HG03354 (cell line): ENCODE results near the gene NCS1.

Experiments used
- ATAC-seq: cut with Tn5 transposase; IDR thresholded peaks from one replicate; pipeline ENCODE4 v1.9.1; 2021; ENCODE audit warnings: mild to moderate bottlenecking; ENCODE audit not compliant: unreplicated experiment, poor library complexity, severe bottlenecking

NCS1 gene

GRCh38 chr9:130191749-130192120 is 19.5 kb downstream of the NCS1 start:
- ATAC-seq = no peak

GRCh38 chr9:130192382-130192999 is 20.3 kb downstream of the NCS1 start:
- no peak for ATAC-seq

DNA sequence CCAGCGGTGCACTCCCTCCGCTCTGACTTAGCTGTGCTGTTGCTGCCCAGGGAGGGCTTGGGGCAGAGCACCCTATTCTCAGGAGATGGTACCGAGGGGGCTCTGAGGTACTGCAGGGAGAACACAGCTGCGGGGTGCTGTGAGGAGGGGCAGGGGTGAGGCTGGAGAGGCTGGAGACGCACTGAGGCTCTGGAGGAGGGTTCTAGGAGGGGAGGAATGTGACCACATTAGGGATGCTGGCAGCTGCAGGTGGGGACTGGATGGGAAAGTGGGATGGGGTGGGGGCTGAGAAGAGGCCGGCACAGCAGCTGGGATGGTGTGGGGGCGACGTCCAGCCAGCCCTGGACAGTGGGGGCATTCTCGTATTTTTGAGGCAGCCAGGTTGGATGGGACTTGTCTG is 20.9 kb downstream of the NCS1 start:
- ATAC-seq = no peak

DNA sequence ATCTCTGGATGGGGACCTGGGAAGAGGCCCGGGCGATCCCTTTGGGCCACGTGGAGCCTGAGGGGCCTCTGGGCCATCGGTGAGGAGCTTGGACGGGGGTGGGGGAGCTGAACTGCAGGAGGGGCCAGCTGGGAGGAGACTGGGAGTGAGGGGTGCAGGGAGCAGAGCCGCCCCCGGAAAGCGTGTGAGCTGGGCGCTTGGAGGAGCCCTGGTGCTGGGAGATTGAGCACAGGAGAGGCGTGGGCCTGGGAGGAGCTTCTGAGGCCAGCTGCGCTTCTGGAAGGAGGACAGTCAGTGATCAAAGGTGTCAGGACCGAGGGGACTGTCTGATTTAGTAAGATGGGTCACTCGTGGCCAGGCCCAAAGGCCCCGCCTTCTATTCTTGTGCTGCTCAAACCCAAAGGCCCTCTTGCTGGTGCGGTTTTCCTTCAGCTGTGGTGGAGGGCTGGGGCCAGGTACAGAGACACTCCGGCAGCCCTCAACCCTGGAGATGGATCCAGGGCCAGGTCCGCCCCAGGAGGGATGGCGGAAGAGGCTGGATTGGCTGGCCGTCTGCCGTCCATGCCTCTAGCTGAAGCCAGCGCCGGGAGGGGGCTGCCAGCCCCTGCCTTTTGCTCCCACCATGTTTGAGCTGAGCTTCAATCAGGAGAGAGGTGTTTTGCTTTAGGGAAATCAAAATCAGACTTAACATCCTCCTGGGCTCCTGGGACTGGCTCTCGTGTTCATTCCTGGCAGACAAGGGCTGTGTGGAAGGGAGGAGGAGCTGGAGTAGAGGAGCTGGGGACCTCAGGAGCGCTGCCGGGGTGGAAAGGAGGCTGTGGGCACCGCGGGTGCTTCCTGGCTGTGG is 21.6 kb downstream of the NCS1 start:
- no peak for ATAC-seq

DNA sequence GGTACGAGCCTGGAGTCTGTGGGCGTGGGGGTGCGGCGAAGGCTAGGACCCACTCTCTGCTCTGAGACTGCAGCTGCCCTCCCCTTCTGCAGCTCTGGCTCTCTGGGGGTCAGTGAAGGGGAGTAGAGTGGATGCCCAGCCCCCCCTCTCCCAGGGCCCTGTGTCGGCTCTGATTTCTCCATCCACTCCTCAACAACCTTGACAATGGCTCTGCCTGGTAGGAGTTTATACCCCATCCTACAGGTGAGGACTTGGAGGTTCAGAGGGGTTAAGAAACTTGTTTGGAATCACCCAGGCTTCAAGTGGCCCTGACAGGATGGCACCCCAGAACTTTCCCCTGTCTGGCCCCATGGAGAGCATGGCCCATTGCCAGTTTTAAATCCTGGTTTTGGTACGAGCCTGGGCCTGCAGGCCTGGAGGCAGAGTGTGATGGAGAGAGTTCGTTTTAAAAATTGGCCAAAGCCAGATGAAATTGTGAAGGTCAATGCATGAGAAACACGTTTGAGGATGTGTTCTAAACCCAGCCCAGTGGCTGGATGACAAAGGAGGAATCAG is 22.3 kb downstream of the NCS1 start:
- no peak for ATAC-seq

DNA sequence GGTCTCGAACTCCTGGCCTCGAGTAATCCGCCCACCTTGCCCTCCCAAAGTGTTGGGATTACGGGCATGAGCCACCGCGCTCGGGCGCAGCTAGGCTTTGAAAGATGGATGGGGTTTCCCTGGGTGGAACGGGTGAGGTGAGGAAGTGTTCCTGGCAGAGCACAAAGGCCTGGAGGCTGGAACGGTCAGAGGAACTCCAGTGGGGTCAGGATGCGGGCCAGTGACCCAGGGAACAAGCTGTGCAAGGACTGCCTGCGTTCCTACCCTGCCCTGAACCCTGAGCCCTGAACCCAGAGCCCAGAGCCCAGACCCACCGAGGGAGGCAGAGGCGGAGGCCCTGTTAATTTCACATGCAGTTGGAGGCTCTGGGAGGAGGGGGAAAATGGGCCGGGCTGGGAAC is 23.4 kb downstream of the NCS1 start:
- no peak for ATAC-seq

DNA sequence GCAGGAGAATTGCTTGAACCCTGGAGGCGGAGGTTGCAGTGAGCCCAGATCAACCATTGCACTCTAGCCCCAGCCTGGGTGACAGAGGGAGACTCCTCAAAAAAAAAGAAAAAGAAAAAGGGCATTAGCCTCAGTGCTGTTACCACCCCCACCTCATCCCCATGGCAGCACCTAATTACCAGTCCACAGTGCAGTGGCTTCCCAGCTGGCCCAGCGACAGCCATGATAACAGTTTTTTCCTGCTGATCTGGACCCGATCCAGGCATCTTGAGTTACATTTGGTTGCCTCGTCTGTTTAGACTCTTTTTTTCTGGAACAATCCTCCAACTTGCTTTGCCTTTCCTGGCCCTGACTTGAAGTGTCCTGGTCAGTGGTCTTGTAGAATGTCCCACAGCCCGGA is 24.4 kb downstream of the NCS1 start:
- ATAC-seq = no peak

DNA sequence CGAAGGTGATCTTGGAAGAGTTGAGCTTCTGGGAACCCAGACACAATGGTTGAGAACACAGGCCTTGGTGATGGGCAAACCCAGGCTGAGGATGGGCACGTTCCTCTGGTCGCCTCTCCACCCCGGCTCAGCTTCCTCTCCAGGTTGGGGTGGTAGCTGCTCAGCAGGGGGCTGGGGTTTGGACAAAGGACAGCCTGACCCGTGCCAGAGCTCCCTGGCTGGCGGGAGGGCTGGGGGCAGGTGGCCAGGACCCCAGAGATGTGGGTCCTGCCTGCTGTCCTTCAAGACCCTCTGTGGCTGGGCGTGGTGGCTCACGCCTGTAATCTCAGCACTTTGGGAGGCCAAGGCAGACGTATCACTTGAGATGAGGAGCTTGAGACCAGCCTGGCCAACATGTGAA is 25.2 kb downstream of the NCS1 start:
- ATAC-seq = no peak

- no peak for ATAC-seq
Measured at GRCh38 chr9:130197888-130198287, 25.7 kb downstream of the NCS1 start.

DNA sequence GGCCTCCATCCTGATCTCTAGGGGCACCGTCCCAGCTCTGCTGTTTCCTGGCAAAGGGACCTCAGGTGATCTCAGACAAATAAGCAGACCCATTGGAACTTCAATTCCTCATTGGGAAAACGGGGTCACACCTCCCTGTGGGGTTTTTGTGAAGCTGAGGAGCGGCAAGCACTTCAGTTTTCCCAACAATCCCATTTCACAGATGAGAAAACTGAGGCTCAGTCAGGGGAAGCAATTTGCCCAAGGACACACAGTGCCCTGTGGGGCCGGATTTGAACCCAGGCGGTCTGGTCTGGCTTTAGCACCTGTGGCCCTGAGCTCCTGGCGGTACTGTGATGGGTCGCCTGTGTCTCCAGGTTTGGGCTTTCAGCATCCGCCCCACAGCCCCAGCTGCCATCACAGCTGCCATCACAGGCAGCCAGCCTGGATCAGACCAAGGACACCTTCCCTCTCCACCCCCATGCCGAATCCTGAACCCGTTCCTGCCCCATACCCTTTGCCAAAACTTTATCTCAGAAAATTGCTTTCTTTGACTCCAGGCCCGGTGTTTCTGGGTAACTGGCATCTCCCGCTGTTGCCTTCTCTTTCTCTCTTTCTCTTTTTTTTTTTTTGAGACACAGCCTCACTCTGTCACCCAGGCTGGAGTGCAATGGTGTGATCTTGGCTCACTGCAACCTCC is 26.4 kb downstream of the NCS1 start:
- ATAC-seq = no peak

DNA sequence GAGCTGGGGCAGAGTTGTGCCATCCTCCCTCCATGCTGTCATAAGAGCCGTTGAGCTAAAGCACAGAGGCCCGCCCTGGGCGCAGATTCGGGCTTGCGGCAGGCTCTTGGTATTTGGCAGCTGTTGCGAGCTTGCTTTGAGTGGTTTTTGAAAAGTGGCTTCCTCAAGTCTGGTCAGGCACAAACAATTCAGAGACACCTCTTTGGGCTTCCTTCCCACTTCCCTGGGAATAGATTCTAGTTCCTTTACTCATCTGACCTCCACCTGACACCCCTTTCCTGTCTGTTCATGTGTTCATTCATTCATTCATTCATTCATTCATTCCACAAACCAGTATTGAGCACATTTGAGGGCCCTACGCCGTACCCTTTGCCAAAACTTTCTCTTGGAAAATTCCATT is 27.4 kb downstream of the NCS1 start:
- no peak for ATAC-seq

GRCh38 chr9:130200038-130200849 is 28.0 kb downstream of the NCS1 start:
- no peak for ATAC-seq

DNA sequence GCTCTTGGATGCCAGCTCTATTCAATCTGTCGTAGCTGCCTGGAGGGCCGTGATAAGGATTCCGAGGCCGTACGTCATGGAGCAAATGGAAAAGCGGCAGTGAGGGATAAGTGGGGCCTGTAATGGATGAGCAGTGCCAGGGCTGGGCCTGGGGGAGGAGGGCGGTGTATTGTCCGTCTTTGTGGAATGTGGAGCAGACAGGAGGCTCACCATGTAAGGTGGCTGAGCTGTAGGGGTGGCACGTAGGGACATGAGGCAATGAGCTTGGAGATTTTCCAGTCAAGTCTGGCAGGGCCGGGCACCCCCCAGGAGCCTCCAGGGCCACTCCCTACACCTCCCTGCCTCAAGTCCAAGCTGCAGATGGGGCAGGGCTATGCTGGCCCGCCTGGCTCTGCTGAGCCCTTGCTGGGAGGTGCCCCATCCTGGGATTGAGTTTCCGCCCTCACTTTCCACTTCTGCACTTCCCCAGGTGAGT is 29.2 kb downstream of the NCS1 start:
- no peak for ATAC-seq

DNA sequence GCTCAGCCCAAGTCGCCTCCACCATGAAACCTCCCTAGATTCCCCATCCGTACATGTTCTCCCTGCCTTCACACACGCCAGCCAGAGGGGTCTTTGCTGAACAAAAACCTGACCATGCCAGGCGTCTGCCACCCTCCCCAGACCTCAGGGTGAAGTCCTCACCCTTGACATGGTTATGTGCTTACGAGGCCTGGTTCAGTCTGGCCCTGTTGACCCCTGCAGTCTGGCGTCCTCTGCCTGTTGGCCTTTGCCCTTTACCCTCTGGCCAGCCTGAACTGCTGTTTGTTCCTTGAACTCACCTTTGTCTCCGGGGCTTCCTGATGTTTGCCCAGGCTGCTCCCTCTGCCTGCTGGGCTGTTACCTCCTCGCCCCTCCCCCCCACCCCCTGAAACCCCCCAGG is 29.8 kb downstream of the NCS1 start:
- ATAC-seq = no peak

DNA sequence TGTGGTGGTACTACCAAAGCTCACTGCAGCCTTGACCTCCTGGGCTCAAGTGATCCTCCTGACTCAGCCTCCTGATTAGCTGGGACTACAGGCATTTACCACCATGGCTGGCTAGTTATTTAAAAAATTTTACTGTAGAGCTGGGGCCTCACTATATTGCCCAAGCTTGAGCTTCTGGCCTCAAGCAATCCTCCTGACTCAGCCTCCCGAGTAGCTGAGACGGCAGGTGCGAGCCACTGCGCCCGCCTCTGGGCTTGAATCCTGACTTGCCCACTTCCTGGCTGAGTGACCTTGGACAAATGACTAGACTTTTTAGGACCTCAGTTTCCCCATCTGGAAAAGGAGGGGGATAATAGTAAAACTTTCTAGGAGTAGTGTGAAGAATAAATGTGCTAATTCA is 32.1 kb downstream of the NCS1 start:
- ATAC-seq = no peak

DNA sequence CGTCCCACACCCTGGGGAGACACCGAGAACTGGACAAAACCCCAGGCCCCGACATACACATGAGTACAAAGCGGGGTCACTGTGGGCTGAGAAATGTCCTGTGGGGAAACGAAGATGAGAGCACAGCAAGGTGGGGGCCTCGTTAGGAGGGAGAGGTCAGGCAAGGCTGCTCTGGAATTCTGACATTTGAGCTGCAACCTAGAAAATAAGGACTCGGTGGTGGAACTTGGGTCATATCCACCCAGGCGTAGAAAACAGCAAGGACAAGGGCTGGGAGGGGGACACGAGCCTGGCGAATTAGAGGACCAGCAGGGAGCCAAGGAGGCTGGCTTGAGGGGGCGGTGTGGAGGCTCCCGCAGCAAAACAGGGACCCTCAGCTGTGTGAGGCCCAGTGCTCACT is 32.8 kb downstream of the NCS1 start:
- ATAC-seq = no peak

DNA sequence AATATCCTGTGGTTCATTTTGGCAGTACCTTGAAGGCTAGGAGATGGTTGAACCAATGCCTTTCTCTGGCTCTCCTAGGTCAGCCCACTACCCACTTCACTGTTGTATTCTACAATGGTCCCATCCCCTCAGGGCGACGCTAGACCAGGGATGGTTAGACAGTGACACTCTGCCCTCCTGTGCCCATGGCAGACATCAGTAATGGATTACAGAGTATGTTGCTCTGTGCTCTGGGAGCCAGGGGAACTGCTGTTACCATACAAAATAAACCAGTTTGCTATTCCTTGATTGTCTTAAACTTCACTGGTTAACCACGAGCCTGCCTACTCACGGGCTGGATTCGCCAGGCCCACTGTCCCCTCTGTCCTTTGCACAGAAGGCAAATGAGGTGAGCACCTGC is 33.7 kb downstream of the NCS1 start:
- ATAC-seq = no peak

DNA sequence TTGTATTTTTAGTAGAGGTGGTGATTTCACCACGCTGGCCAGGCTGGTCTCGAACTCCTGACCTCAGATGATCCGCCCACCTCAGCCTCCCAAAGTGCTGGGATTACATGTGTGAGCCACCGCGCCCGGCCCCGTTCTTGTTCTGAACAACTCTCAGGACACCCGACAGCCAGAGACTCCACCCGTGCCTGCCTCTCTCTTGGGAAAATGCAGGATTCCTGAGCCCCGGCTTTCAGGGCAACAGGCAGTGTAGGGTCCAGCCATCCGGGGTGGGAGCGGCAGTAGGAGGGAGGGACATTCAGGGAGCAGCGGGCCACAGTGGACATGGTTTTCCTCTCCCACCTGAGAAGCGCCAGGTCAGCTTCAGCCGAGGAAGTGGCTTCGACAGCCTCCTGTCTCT is 34.4 kb downstream of the NCS1 start:
- ATAC-seq = no peak

DNA sequence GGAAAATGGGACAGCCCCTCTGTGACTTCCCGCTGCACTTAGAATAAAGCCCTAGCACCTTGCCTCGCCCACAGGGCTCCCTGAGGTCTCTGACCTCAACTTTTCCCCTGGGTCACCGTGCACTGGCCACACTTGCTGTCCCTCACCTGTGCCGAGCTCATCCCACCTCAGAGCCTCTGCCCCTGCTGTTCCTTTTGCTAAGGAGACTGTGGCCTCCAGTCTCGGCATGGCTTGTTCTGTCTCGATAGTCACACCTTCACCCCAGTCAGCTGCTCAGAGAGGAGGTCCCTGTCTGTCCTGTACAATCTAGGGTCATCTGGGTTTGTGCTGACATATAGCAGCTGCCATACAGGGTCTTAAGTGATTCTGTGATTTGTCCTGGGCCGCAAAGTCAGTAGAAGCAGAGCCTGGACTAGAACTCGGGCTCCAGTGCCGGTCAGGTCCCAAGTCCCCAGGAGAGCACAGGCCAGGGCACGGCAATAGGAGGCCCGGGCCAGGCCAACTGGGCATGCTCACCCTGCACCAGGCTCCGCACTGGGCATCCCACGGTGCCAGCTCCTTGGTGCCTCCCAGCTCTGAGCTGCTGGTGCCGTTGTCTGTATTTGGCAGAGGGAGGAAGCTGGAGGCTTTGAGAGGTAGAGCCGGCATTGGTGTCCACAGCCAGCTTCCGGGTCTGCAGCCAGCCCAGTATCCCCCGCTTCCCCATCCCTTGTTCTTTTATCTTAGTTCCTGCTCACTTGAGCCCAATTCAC is 35.2 kb downstream of the NCS1 start:
- ATAC-seq = no peak
